NT2/D1 (cell line): ENCODE data around the gene GPATCH1.

Experiments
- SUZ12 ChIP-seq: IDR thresholded peaks from 2 replicates; pipeline ENCODE4 v1.6.1; 2011; ENCODE audit not compliant: insufficient read length, insufficient read depth; ENCODE audit errors: extremely low read depth
- YY1 ChIP-seq: IDR thresholded peaks from 2 replicates; pipeline ENCODE4 v1.6.1; 2011; ENCODE audit not compliant: insufficient read length, insufficient read depth
- ZNF274 ChIP-seq: IDR thresholded peaks from 2 replicates; pipeline ENCODE4 v1.6.1; 2011; ENCODE audit warnings: mild to moderate bottlenecking, low read depth, low read length

- TF ChIP-seq YY1 = no peak
- no peak for TF ChIP-seq ZNF274
- TF ChIP-seq SUZ12 = no peak
Observed at GRCh38 chr19:33129901-33130300, 48.9 kb downstream of the GPATCH1 start.
